Measurements from ENCODE around the gene CALCOCO2.
"Not testable (repeated sequence)": the region's sequence is repeated elsewhere in the genome, so short reads cannot be mapped to it uniquely, and the experiment has no call there.

The CALCOCO2 gene

DNA sequence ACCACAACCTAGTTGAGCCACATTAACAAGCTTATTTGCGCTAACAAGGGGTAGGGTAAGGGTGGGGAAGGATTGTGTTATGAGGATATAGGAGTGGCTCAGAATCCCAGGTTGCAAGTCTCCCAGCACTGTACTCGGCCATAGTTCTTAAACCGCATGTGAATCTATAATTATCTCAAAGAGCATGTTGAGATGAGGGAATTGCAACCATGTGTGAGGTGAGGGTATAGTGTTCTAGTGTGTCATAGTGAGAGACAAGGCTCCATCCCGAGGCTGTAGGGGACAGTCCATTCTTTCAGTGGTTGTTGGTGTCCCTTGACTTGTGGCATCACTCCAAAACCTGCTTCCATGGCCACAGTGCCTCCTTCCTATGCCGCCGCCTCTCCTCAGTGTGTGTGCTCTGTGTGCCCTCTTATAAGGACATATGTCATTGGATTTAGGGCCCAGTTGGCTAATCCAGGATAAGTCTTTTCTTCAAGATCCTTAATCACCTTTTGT, 39.0 kb downstream of the CALCOCO2 start:
- no peaks in the 10 kb centered on the region for H3K9me3 ChIP-seq (ENCODE audit: control insufficient read depth, insufficient read depth, low read length)
- no peaks in the 10 kb centered on the region for H4K20me1 ChIP-seq (ENCODE audit: control insufficient read depth, insufficient read depth, low read depth, low read length)
- no peaks in the 10 kb centered on the region for H3K4me1 ChIP-seq (ENCODE audit: control insufficient read depth, low read length)
- H3K9me2 ChIP-seq (replicated peaks; ENCODE audit: control insufficient read depth, low read length) = no peaks in the 10 kb centered on the region
- TF ChIP-seq EZH2phosphoT487 (IDR thresholded peaks at IDR 0.05; ENCODE audit: borderline replicate concordance, low read length) = no peak
- H3K79me2 ChIP-seq (ENCODE audit: control insufficient read depth, low read length) = no peaks in the 10 kb centered on the region
- H3K27ac ChIP-seq (ENCODE audit: low read depth, low read length) = no peak overlapping the region
- H3K36me3 ChIP-seq (ENCODE audit: control insufficient read depth, low read length) = no peaks in the 10 kb centered on the region
- H3K27me3 ChIP-seq (ENCODE audit: control insufficient read depth, low read length) = peaks cover 15% of the 10 kb centered on the region
- no peaks in the 10 kb centered on the region for H3F3A ChIP-seq (ENCODE audit: control insufficient read depth, insufficient read depth)
- no peak overlapping the region for H3K4me3 ChIP-seq (ENCODE audit: low read length)
- H3K4me2 ChIP-seq (ENCODE audit: low read length) = no peak overlapping the region

DNA sequence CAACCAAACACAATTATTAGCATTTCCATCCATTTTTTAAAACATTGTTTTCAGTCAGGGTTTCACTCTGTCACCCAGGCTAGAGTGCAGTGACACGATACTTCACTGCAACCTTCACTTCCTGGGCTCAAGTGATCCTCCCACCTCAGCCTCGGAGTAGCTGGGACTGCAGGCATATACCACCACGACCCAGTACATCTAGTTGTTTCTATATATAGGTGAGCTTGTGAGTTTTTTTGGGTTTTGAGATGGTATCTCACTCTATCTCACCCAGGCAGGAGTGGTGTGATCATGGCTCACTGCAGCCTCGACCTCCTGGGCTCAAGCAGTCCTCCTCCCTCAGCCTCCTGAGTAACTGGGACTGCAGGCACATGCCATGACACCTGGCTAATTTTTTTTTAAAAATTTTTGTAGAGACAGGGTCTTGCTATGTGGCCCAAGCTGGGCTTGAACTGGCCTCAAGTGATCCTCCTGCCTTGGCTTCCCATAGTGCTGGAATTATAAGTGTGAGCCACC, 40.3 kb downstream of the CALCOCO2 start:
- Histone ChIP-seq H3K27ac (ENCODE audit: low read depth, low read length) (no peak overlapping the region), H4K20me1 (ENCODE audit: control insufficient read depth, insufficient read depth, low read depth, low read length) (no peaks in the 10 kb centered on the region), H3K4me1 (ENCODE audit: control insufficient read depth, low read length) (no peaks in the 10 kb centered on the region), H3K79me2 (ENCODE audit: control insufficient read depth, low read length) (no peaks in the 10 kb centered on the region), H3K9me3 (ENCODE audit: control insufficient read depth, insufficient read depth, low read length) (no peaks in the 10 kb centered on the region), H3K4me2 (ENCODE audit: low read length) (no peak overlapping the region), H3F3A (ENCODE audit: control insufficient read depth, insufficient read depth) (no peaks in the 10 kb centered on the region), H3K36me3 (ENCODE audit: control insufficient read depth, low read length) (no peaks in the 10 kb centered on the region), H3K27me3 (ENCODE audit: control insufficient read depth, low read length) (peaks cover 15% of the 10 kb centered on the region), H3K9me2 (replicated peaks; ENCODE audit: control insufficient read depth, low read length) (no peaks in the 10 kb centered on the region), H3K4me3 (ENCODE audit: low read length) (no peak overlapping the region)
- TF ChIP-seq, protein P1, sequence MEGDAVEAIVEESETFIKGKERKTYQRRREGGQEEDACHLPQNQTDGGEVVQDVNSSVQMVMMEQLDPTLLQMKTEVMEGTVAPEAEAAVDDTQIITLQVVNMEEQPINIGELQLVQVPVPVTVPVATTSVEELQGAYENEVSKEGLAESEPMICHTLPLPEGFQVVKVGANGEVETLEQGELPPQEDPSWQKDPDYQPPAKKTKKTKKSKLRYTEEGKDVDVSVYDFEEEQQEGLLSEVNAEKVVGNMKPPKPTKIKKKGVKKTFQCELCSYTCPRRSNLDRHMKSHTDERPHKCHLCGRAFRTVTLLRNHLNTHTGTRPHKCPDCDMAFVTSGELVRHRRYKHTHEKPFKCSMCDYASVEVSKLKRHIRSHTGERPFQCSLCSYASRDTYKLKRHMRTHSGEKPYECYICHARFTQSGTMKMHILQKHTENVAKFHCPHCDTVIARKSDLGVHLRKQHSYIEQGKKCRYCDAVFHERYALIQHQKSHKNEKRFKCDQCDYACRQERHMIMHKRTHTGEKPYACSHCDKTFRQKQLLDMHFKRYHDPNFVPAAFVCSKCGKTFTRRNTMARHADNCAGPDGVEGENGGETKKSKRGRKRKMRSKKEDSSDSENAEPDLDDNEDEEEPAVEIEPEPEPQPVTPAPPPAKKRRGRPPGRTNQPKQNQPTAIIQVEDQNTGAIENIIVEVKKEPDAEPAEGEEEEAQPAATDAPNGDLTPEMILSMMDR (IDR thresholded peaks at IDR 0.05; ENCODE audit: low read depth, low read length, poor library complexity, severe bottlenecking) = no peak
- TF ChIP-seq EZH2phosphoT487 (IDR thresholded peaks at IDR 0.05; ENCODE audit: borderline replicate concordance, low read length) = no peak

DNA sequence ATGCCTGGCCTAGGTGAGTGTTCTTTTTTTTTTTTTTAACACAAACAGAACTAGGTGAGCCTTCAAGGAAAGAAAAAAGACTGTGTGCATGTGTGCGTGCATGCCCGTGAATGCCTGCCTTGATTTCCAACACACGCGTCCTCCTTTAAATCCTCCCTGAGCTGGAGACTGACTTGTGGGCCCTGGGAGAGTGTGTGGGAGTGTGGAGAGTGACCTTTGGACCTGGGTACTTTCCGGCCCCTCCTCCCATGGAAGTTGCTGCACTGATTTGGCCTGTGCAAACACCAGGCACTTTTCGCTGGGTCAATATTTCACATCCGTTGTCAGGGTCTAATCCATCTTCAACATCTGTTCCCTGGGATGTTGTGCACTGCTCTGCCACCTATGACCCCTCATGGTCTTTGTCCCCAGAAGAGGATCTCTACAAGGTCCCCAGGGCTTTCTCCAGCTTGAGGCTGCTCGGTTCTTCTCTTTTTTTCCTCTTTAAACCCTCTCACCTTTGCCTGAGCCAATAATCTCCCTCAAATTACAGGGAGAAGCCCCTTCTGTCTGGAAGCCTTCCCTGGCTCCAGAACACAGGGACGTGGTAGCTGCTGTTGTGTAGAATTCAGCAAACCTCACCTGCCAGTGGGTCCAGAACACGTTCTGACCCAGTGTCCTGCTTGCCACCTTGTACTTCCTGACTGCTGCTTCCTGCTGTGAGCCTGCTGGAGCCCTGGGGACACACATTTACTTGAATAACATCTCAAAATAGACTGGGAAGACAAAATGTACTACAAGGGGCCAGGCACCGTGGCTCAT, 40.9 kb downstream of the CALCOCO2 start:
- Histone ChIP-seq H3K36me3 (ENCODE audit: control insufficient read depth, low read length) (no peaks in the 10 kb centered on the region), H3F3A (ENCODE audit: control insufficient read depth, insufficient read depth) (no peaks in the 10 kb centered on the region), H3K4me3 (ENCODE audit: low read length) (no peak overlapping the region), H3K4me2 (ENCODE audit: low read length) (no peak overlapping the region), H3K79me2 (ENCODE audit: control insufficient read depth, low read length) (no peaks in the 10 kb centered on the region), H3K27ac (ENCODE audit: low read depth, low read length) (no peak overlapping the region), H3K27me3 (ENCODE audit: control insufficient read depth, low read length) (peaks cover 15% of the 10 kb centered on the region), H3K9me2 (replicated peaks; ENCODE audit: control insufficient read depth, low read length) (no peaks in the 10 kb centered on the region), H3K4me1 (ENCODE audit: control insufficient read depth, low read length) (no peaks in the 10 kb centered on the region), H3K9me3 (ENCODE audit: control insufficient read depth, insufficient read depth, low read length) (no peaks in the 10 kb centered on the region), H4K20me1 (ENCODE audit: control insufficient read depth, insufficient read depth, low read depth, low read length) (no peaks in the 10 kb centered on the region)
- TF ChIP-seq, protein P1 (IDR thresholded peaks at IDR 0.05; ENCODE audit: low read depth, low read length, poor library complexity, severe bottlenecking) = no peak
- no peak for TF ChIP-seq EZH2phosphoT487 (IDR thresholded peaks at IDR 0.05; ENCODE audit: borderline replicate concordance, low read length)

DNA sequence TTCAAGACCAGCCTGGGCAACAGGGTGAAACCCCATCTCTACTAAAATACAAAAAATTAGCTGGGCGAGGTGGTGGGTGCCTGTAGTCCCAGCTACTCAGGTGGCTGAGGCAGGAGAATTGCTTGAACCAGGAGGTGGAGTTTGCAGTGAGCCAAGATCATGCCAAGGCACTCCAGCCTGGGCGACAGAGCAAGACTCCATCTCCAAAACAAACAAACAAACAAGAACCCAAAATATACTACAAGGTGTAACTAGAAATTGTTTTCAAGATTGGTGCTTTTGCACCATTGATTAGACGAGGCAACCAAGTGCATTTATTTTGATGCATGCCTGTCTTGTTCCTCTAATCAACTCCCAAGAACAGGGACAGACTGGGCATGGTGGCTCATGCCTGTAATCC, 41.6 kb downstream of the CALCOCO2 start:
- peaks cover 16% of the 10 kb centered on the region for H3K27me3 ChIP-seq (ENCODE audit: control insufficient read depth, low read length)
- H3F3A ChIP-seq (ENCODE audit: control insufficient read depth, insufficient read depth); H3K9me2 ChIP-seq (replicated peaks; ENCODE audit: control insufficient read depth, low read length); H3K27ac ChIP-seq (ENCODE audit: low read depth, low read length); H3K4me1 ChIP-seq (ENCODE audit: control insufficient read depth, low read length); H3K4me3 ChIP-seq (ENCODE audit: low read length); H3K9me3 ChIP-seq (ENCODE audit: control insufficient read depth, insufficient read depth, low read length); H4K20me1 ChIP-seq (ENCODE audit: control insufficient read depth, insufficient read depth, low read depth, low read length); H3K4me2 ChIP-seq (ENCODE audit: low read length); H3K79me2 ChIP-seq (ENCODE audit: control insufficient read depth, low read length); H3K36me3 ChIP-seq (ENCODE audit: control insufficient read depth, low read length): not testable (repeated sequence)
